GM12801 (cell line): ENCODE measurements around the gene MACROD1.

ENCODE experiments used
- TF ChIP-seq, protein P1 (sequence below): IDR thresholded peaks from one replicate; pipeline ENCODE4 v1.5.1; 2011; ENCODE audit warnings: control low read depth; ENCODE audit not compliant: insufficient read length; ENCODE audit errors: extremely low read depth

The MACROD1 gene

DNA sequence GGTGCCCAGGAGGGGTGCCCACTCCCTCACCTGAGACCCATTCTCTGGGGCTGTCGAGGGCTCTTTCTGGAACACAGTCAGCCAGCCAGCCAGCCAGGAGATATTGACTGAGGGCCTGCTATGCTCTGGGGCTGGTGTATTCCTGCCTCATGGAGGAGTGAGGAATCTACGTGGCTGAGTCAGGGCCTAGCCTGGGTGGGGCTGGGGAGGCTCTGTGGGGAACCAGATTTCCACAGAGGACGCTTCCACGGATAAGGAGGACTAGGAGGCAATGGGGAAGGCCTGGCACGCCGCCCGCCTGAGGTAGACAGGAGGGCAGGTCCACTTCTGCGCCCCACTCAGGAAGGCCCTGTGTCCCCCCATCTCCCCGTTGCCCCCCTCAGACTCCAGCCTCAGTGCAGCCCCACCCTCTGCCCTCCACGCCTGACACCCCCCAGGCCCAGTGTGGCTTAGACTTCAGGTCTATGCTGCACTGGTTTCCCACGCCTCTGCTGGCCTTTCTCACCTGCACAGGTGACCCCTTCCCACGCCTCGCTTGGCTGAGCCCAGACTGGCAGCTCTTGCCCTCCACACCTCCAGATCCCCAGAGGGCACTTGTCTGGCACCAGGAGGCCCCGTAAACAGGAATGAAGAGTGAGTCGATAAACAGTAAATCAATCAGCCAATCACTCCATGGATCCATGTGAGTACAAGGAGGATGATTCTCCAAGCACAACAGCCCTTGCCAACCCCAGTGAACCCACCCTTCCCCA lies 37.5 kb downstream of the MACROD1 start:
- TF ChIP-seq, protein P1, sequence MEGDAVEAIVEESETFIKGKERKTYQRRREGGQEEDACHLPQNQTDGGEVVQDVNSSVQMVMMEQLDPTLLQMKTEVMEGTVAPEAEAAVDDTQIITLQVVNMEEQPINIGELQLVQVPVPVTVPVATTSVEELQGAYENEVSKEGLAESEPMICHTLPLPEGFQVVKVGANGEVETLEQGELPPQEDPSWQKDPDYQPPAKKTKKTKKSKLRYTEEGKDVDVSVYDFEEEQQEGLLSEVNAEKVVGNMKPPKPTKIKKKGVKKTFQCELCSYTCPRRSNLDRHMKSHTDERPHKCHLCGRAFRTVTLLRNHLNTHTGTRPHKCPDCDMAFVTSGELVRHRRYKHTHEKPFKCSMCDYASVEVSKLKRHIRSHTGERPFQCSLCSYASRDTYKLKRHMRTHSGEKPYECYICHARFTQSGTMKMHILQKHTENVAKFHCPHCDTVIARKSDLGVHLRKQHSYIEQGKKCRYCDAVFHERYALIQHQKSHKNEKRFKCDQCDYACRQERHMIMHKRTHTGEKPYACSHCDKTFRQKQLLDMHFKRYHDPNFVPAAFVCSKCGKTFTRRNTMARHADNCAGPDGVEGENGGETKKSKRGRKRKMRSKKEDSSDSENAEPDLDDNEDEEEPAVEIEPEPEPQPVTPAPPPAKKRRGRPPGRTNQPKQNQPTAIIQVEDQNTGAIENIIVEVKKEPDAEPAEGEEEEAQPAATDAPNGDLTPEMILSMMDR: no peak

DNA sequence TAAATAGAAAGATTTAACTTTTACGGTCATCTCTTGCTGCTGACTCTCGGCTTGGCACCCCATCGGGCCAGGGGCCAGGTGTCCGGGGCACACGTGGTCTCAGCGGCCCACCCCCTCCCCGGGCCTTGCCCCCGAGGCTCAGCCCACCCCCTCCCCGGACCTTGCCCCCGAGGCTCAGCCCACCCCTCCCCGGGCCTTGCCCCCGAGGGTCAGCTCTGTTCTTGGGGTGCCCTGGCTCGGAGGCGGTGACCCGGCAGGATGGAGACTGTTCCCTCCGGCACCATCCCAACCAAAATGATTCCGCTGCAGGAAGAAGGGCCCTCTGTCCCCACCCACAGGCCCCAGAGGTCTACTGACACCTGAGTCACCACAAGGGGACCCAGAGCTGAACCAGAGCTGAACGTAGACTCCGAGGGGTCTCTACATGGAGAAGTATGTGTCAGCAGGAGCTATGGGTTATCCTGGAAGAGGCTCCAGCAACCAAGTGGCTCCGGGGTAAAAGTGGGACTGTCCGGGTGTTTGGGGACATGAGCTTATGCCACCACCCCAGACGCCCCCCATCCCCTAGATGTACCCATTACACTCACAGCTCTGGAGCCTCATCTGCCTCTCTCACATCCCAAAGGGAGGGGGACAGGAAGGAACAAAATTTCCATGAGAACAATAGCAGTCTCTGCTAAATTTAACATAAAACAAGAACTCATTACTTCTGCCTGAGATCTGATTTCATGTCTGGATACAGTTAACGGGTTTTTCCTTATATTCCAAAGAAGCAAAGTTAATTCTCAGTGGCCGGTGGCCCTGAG lies 38.4 kb downstream of the MACROD1 start:
- TF ChIP-seq, protein P1: no peak

DNA sequence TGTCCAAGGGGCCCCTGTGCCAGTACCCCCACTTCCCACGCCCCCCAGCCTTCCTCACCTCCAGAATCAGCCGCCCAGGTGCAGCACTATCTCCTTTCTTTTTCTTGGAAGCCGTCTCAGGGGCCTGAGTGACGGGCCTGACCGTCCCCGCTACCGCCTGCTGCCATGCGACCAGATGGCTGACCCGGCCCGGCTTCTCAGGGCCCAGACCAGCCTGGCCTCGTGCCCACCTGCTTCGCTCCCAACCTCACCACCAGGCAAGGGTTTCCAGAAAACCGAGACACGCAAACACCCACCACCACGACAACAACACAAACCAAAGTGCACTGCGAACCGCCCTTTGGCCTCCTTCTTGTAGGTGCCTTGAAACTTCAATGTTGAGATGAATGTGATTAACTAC lies 39.1 kb downstream of the MACROD1 start:
- TF ChIP-seq, protein P1: no peak

DNA sequence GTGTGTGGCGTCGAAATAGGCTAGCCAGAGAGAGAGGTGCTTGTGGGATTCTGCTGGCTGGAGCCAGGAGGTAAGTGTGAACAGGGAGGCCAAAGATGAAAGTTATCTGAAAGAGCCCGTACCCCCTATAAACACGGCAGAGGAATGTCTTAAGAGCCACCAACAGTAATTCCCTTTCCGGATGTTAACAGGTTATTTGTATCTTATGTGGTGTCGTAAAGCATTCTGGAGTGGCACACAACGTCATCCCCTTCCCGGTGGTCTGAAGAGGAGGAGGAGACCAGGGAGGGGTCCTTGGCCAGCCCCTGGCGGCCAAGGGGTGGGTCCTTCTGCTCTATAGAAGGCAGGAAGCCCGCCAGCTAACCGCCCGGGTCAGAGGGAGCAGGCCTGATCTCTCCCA lies 39.5 kb downstream of the MACROD1 start:
- TF ChIP-seq, protein P1: no peak

DNA sequence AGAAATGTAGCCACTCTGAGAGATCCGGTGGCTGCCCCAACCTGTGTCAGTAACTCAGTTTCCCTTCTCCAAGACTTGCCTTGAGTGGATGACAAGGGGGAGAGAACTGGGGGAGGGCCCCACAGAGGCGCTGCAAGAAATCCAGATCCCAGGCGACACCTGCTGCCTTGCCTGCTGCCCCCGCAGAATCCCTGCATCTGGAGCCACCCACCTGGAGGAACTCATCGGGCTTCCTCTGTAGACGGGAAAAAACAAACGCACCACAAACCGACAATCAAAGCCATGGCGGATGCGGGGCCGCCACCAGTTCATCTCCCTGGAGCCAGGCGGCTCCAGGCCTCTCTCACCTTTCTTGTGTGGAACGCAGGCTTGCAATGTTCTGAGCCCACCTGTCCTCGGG lies 40.2 kb downstream of the MACROD1 start:
- TF ChIP-seq, protein P1: no peak

DNA sequence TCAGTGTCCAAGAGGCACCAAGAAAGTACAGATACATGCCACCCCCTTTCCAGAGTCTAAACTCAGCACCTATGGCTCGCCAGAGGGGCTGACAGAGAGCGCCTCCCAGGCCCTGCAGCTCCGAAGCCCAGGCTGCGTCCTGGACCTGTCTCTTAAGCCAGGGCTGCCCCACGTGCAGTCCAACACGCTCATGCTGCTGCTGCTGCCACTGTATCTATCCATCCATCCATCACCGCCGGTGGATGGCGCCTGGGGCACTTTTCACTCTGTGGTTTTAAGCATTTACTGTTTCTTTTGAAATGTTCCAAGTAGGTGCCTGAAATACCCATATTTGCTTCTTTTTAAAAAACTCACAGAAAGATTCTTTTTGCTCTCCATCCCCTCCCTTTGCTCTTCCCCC lies 41.8 kb downstream of the MACROD1 start:
- TF ChIP-seq, protein P1: no peak

GRCh38 chr11:64123679-64124078 lies 42.2 kb downstream of the MACROD1 start:
- TF ChIP-seq, protein P1: no peak
